Posterior vena cava (tissue), 2 donors: Measurements from ENCODE around the gene TLE3. TPM values are rescaled to one million over a fixed set of nuclear protein-coding genes. Genes with fewer than 3 reads are reported as not detected.

Experiments used
- DNase-seq: peaks from one replicate; pipeline ENCODE4 v3.0.0-alpha.2; 2020; ENCODE audit warnings: low spot score
- intact Hi-C, 2 donors: fragments of 100-400 bp; cut with DNase I; formaldehyde crosslinking; loops; one replicate each; pipeline versions ENCODE4 v1.14.1 to v1.14.2; 2022 to 2023
- total RNA-seq, 2 donors: library from RNA; stranded (reverse); fragmentation: NEBNext Ultra II Directional; extraction: Animal tissue kit (Norgen Biotek cat#: 25700); gene quantifications; one replicate each; pipeline ENCODE4 v1.2.1, GENCODE V29; 2021
- donor health status: DM: yes; HTN: yes; CAD: no.
- donor health status: DM: yes; HTN: yes; CAD: no.

Gene TLE3
- total RNA-seq, 2 donors from 2014 or later = 45.5 to 50.9 TPM

DNA sequence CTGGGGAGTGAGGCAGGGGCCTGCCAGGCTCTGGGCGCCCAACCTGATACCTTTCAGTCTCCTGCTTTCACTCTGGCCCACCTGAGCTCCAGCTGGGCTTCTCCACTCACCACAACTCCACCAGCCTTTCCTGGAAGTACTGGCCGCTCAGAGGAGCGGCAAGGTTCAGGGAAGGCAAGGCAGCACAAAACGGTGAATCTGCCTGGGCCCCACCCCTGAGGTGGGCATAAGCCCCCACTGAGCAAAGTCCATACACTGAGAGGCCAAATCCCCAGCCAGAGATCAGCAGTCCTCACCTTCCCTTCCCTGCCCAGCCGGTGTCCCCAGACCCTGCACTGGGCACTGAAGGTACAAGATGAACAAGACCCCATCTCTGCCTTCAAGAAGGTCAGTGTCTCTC lies 70.7 kb downstream of the TLE3 start:
- peak; percentile 46 for DNase-seq
- intact Hi-C loops = no loop called here

DNA sequence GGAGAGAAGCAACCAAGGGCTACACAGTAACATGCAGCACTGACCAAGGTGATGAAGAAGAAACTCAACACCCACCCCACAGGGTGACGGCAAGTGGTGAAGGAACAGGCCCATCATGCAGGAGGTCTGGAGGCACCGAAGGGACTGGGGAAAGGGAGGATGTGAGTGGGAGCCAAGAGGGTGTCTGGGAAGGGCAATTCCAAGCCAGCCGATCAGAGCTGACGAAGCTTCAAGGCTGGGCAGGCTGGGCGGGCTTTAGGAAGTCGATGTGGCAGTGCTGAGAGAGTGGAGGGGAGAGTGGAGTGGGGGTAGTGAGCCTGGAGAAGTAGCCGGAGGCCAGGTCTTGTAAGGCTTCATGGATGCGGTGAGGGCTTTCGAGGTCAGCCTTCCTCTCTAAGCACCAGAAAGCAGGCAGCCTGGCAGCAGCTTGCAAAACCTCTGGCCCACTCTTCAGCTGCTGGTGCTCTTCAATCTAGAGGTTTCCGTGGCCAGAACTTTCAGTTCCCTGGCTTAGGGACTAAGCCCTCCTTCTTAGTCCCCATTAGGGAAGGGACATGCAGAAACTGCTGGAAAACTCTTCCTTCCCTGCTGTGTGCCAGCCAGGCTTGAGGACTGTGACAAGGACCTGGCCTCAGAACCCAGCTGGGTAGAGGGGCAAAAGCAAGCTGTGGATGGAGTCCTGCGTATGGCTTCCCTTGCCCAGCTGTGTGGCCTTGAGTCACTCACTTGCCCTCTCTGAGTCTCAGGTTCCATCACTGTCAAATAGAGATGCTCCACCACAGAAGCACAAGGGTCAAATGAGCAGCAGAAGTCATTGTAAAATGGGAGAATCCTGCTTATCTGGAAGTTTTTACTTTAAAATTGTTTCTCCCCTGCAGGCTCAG lies 72.1 kb downstream of the TLE3 start:
- intact Hi-C loops = no loop called here
- peak; percentile 66 for DNase-seq

DNA sequence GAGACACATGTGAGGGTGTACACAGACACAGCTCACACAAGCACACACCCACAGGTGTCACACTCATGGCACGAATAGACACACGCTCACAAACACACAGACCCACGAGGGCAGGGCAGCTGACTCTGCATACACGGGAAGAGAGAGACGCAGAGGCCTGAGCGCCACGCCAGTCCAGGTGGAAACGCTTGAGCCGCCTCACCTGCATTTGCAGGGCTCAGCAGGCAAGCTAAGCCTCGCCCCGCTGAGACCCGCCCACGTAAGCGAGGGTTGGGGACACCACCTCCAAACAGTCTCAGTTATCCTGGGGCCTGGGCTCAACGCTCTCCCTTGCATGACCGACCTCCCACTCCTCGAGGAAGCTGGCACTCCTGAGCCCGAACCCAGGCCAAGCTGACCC lies 73.2 kb downstream of the TLE3 start:
- DNase-seq = peak; percentile 78
- intact Hi-C loops = no loop called here

- peak; percentile 80 for DNase-seq
- intact Hi-C loops = no loop called here
These were observed 73.8 kb downstream of the TLE3 start for GRCh38 chr15:70023769-70024491.

- DNase-seq = peak; percentile 45
- intact Hi-C loops = no loop called here
These were observed 74.5 kb downstream of the TLE3 start for GRCh38 chr15:70023064-70023768.

- intact Hi-C loops = no loop called here
- DNase-seq = no peak
These were observed 77.5 kb downstream of the TLE3 start for GRCh38 chr15:70020229-70020628.

DNA sequence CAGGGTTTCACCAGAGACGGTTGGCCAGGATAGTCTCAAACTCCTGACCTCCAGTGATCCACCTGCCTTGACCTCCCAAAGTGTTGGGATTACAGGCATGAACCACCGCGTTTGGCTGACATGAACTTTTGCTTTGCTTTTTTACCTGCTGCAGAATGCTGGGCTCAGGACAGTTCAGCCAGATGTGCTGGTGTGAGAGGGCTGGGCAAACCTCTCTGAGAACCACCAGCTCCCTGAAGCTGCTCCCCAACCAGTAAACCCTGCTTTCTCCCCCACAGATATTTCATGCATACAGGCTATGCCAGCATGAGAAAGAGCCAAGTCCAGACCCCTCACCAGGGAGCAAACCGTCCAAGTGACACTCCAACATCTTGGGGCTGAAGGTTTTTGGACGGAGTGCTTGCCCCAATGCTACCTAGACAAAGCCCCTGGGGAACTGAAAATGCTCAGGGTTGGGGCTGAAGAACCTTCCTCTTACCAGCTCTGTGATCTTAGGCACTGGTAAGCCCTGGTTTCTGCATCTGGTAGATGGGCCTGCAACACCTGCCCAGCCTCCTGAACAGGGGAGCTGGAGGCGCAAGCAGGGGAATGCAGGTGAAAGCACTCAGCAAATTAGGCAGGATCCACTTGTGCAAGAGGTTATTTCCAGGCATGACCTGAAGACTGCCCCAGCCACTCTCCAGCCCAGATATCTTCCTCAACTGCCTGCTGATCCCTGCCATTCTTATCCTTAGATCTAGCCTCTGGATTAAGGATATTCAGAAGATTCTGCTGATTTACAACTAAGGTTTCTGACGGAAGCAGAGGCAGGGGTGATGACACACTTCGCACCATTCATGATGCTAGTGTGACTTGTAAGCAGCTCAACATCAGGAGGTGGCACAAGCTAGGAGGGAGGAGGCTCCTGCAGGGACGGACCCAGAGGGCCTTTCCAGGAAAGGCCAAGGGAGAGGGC lies 78.8 kb downstream of the TLE3 start:
- intact Hi-C loops = no loop called here
- peak; percentile 24 for DNase-seq

- intact Hi-C loops = no loop called here
- DNase-seq = no peak
These were observed 79.9 kb downstream of the TLE3 start for GRCh38 chr15:70017801-70018200.

DNA sequence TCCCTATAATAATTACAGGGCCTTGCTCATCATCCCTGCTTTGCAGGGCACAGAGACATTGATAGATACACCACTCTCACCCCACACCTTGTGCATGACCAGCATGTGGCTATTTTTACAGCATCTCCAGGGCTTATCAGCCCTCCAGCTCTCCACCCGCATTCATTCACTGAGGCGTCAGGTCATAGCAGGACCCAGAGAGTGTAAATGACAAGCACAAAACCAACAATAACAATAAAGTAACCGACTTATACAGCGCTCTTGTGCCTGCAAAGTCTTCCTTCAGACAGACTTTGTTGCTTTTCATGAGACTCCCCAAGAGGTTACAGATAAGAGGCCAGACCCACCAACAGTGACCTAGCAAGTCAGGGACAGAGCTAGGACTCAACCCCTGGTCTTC lies 80.7 kb downstream of the TLE3 start:
- intact Hi-C loops = no loop called here
- peak; percentile 42 for DNase-seq

DNA sequence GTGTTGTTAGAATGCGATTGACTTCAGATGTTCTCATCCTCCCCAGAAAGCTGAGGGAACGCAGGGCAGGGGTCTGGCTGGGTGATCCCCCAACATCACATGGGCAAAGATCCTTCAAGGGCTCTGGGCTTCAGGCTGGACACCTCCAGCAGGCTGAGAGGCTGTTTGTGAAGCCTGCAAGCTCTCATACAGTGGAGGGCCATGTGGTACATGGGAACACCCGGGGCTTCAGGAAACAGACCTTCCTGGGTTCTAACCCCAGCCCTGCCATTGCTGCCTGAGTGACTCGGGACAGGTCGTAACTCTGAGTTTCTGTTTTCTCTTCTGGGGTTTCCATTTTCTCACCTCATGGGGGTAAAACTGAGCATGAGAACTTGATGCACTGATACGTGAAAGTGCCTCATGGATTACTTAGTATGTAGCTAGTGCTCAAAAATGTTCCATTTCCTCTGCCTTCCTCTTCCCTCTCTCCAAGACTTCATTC lies 81.2 kb downstream of the TLE3 start:
- intact Hi-C loops = no loop called here
- peak; percentile 12 for DNase-seq

DNA sequence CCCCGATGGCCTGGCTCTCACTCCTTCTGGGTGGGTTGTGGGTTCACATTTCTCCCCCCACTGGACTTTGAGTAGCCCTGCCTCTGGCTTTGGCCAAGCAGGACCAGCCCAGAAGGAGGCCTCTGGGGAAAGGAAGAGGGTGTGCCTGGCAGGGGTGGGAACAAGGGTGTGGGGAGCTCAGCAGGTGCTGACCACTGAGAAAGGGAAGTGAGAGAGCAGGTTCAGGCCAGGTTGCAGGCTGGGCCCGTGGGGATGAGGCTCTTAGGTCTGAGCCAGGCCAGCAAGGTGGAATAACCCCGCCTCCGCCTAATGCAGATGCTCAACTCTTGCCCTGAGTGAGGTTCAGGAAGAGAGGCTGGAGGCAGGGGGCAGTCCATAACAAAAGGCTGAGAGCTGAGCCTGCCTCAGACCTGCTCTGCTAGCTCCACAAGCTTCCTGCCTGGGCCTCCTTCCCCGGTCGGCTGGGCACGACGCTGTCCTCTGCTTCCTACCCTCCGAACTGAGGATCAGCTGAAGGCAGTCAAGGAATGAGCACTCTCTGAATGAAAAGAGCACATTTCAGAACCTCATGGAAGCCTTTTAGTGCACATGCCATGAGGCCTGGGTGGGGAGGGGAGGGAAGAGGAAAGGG lies 82.7 kb downstream of the TLE3 start:
- intact Hi-C loops = no loop called here
- DNase-seq = peak; percentile 49

DNA sequence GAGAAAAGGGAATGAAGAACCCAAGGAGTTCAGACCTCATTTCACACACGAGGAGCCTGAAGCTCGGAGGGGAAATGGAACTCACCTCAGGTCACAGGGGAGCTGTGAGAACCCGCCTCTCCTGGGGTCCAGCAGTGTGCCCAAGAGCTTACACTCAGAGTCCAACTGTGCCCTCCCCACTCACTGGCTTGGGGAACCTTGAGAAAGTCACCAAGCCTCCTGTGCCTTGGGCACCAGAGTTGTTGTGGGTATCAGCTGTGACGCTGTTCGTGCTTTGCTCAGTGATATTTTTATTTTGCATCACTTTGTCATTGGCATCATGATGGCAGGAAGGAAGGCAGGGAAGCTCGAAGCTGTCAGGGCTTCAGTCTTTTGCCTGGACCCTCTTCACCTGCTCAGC lies 83.4 kb downstream of the TLE3 start:
- intact Hi-C loops = no loop called here
- DNase-seq = no peak

GRCh38 chr15:70013656-70014313 lies 83.9 kb downstream of the TLE3 start:
- peak; percentile 20 for DNase-seq
- intact Hi-C loops = no loop called here

GRCh38 chr15:70012895-70013294 lies 84.8 kb downstream of the TLE3 start:
- intact Hi-C loops = no loop called here
- DNase-seq = no peak

DNA sequence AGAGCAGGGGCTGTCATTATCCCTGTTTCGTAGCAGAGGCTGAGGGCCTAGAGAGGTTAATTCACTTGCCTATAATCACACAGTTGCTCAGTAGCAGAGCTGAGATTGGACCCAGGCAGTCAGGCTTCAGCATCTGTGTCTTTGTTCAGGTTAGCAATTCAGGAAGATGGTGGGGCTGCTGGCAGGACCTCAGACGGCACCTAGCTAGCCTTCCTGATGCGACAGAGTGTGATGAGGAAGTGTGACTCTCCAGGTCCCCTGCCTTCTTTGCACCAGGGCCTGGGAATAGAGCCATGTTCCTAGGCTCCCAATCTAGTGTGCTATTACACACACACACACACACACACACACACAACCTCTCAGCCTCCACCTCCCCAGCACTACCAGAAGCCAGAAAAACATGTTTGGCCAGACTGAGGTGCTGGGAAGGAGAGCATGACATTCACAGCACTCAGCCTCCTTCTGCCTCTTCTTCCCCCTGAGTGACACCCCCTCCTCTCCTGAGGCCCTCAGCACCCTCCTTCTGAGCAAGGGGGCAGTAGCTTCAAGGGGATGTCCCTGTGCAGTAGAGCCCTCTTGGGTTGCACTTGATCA lies 88.9 kb downstream of the TLE3 start:
- intact Hi-C loops = no loop called here
- DNase-seq = peak; percentile 34

DNA sequence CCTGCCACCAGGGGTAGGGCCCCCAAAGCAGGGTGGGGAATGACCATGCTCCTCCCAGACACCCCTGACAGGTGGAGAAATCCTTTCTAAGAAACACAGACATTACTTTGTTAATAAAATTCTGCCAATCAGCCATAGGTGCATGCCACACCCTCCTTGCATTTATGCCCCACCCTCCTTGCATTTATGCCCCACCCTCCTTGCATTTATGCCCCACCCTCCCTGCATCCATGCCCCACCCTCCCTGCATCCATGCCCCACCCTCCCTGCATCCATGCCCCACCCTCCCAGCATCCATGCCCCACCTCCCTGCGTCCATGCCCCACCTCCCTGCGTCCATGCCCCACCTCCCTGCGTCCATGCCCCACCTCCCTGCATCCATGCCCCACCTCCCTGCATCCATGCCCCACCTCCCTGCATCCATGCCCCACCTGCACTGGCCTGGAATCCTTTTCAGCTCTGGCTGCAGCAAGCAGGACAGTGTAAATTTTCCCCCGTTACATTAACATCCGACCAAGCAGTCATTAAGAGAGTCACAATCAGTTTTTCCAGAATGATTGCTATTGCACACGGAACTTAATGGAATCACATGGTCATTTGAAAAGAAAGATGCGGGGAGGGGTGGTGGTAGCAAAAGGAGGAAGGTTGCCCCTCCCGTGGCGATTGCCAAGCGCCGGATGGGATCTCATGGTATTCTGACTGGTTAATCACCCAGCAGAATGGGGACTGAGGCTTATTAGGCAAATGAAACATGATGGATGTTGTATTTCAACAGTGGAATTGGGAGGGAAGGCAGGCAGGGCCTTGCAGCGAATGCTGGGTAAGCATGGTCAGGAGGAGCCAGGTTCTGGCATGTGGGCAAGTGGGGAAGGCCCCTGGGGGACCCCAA lies 91.2 kb downstream of the TLE3 start:
- peak; percentile 34 for DNase-seq
- intact Hi-C loops = no loop called here

DNA sequence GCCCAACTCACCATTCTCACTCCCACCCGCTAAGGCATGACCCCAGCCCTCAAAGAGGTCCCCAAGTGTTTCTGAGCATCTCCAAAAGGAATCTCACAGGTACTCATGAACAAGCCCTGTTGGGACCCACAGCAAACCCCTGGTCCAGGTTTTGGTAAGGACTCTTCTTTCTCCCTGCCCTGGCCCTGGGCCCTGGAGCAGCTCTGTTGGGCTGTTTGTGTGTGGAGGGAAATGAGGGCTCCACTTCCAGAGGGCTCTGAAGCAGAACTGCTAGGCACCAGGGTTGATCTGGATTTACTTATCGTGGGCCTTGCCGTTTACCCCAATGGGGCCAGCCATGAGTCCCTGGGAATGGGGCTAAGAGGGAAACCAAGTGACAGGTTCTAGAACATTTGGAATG lies 92.9 kb downstream of the TLE3 start:
- intact Hi-C loops = no loop called here
- peak; percentile 60 for DNase-seq
